H1 (cell line): ENCODE measurements around the gene CASZ1. TPM values are rescaled to one million over a fixed set of nuclear protein-coding genes. Genes with fewer than 3 reads are reported as not detected.

ENCODE experiments used
- KDM5A ChIP-seq: fragments of 200-600 bp; IDR thresholded peaks from 2 replicates; pipeline ENCODE4 v1.7.1; 2012; ENCODE audit warnings: mild to moderate bottlenecking, low read length, inconsistent platforms, mixed read lengths
- SP2 ChIP-seq: IDR thresholded peaks from 2 replicates; pipeline ENCODE4 v1.6.1; 2012; ENCODE audit warnings: mild to moderate bottlenecking, low read length, inconsistent platforms
- polyA plus RNA-seq, 7 experiments: library from polyadenylated mRNA; depleted of rRNA in 3 of 7; stranded (reverse) in 5 of 7; unstranded in 2 of 7; fragments of >200 nt in 5 of 7; fragments of 200-250 nt in 2 of 7; gene quantifications; 1 replicate in 5 of 7; 2 replicates in 1 of 7; 4 replicates in 1 of 7; pipeline versions ENCODE4 v1.2.1 to v1.2.3, GENCODE V29; 2011 to 2013; ENCODE audit warnings: missing spikeins in 2 of 7, mixed read lengths in 2 of 7
- total RNA-seq: library from RNA; stranded (reverse); fragmentation: NEBNext Ultra II Directional; extraction: Animal tissue kit (Norgen Biotek cat#: 25700); gene quantifications from 2 replicates; pipeline ENCODE4 v1.2.1, GENCODE V29; 2021

CASZ1 gene
- total and polyA plus RNA-seq, 2 of the 8 experiments (the other 6 are each of a cell fraction or from before 2014, with no cell fraction given): 4.4 to 7.7 TPM

DNA sequence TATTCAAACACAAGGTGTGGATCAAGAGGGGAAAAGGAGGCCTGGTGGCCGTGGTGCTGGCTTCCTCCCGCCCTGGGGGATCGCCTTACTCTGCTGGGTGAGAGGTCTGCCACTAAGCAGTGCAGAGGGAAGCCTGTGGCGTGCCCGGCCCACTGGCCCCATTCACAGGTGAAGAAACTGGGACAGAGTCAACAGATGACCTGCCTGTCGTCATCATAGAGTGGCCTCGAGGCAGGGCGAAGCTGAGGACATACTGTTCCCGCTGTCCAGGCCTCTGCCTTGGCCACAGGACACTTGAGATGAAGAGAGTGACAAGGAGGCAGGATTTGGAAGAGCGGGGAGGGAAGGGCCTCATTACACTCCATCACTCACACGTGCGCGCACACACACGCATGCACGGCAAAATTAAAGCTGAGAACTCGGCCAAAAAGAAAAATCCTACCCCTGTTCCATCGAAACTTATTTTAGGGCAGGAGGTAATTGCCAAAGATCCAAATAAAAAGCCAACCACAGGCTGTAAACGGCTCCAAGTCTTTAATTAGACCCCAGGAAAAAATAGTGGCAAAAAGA, 50.5 kb downstream of the CASZ1 start (continued):
- TF ChIP-seq SP2: no peak
- TF ChIP-seq KDM5A: no peak
